ENCODE results near the gene GSG1L.

Gene GSG1L

GRCh38 chr16:28064150-28064549 is 636 bp upstream of the GSG1L start:
- DNase-seq (ENCODE audit: low read depth in 2 of 2) = no peak

- DNase-seq (ENCODE audit: low read depth in 2 of 2) = no peak
Measured at GRCh38 chr16:28062847-28063521, 530 bp downstream of the GSG1L start.

- DNase-seq (ENCODE audit: low read depth in 2 of 2) = no peak
Measured at GRCh38 chr16:28062261-28062846, 1.2 kb downstream of the GSG1L start.

GRCh38 chr16:28061352-28062101 is 2.0 kb downstream of the GSG1L start:
- DNase-seq (ENCODE audit: low read depth in 2 of 2) = no peak

GRCh38 chr16:28059841-28060575 is 3.5 kb downstream of the GSG1L start:
- DNase-seq (ENCODE audit: low read depth in 2 of 2) = no peak

GRCh38 chr16:28058839-28059589 is 4.5 kb downstream of the GSG1L start:
- DNase-seq (ENCODE audit: low read depth in 2 of 2) = no peak

- DNase-seq (ENCODE audit: low read depth in 2 of 2) = no peak
Measured at GRCh38 chr16:28057949-28058348, 5.6 kb downstream of the GSG1L start.

GRCh38 chr16:28053461-28053860 is 10.1 kb downstream of the GSG1L start:
- no peak for DNase-seq (ENCODE audit: low read depth in 2 of 2)

- DNase-seq (ENCODE audit: low read depth in 2 of 2) = no peak
Measured at GRCh38 chr16:28052274-28053128, 11.0 kb downstream of the GSG1L start.

GRCh38 chr16:28051486-28051885 is 12.0 kb downstream of the GSG1L start:
- DNase-seq (ENCODE audit: low read depth in 2 of 2) = no peak

GRCh38 chr16:28042811-28043210 is 20.7 kb downstream of the GSG1L start:
- no peak for DNase-seq (ENCODE audit: low read depth in 2 of 2)

GRCh38 chr16:28041615-28042014 is 21.9 kb downstream of the GSG1L start:
- DNase-seq (ENCODE audit: low read depth in 2 of 2) = no peak

GRCh38 chr16:28040039-28040438 is 23.5 kb downstream of the GSG1L start:
- no peak for DNase-seq (ENCODE audit: low read depth in 2 of 2)

GRCh38 chr16:28039493-28039892 is 24.0 kb downstream of the GSG1L start:
- no peak for DNase-seq (ENCODE audit: low read depth in 2 of 2)

- no peak for DNase-seq (ENCODE audit: low read depth in 2 of 2)
Measured at GRCh38 chr16:28038409-28038808, 25.1 kb downstream of the GSG1L start.

- DNase-seq (ENCODE audit: low read depth in 2 of 2) = no peak
Measured at GRCh38 chr16:28035866-28036393, 27.6 kb downstream of the GSG1L start.

- no peak for DNase-seq (ENCODE audit: low read depth in 2 of 2)
Measured at GRCh38 chr16:28033870-28034269, 29.6 kb downstream of the GSG1L start.

GRCh38 chr16:28029387-28030002 is 34.0 kb downstream of the GSG1L start:
- no peak for DNase-seq (ENCODE audit: low read depth in 2 of 2)

- DNase-seq (ENCODE audit: low read depth in 2 of 2) = no peak
Measured at GRCh38 chr16:28027055-28027454, 36.5 kb downstream of the GSG1L start.

GRCh38 chr16:28025631-28026030 is 37.9 kb downstream of the GSG1L start:
- no peak for DNase-seq (ENCODE audit: low read depth in 2 of 2)
